Suprapubic skin (tissue), 4 donors: ENCODE data around the gene TARBP1. TPM values are rescaled to one million over a fixed set of nuclear protein-coding genes. Genes with fewer than 3 reads are reported as not detected.

ENCODE experiments used
- DNase-seq, 2 donors: peaks; one replicate each; pipeline ENCODE4 v3.0.0-alpha.2; 2019; ENCODE audit warnings: low spot score in 2 of 2
- H3K27ac ChIP-seq: fragments of 200-600 bp; sonication (generic); one replicate; pipeline ENCODE4 v1.5.1; 2019
- H3K27me3 ChIP-seq: fragments of 200-600 bp; sonication (generic); one replicate; pipeline ENCODE4 v1.5.1; 2019
- H3K36me3 ChIP-seq: fragments of 200-600 bp; sonication (generic); one replicate; pipeline ENCODE4 v1.5.1; 2019
- H3K4me1 ChIP-seq: fragments of 200-600 bp; sonication (generic); one replicate; pipeline ENCODE4 v1.5.1; 2019
- H3K4me3 ChIP-seq: fragments of 200-600 bp; sonication (generic); one replicate; pipeline ENCODE4 v1.5.1; 2019; ENCODE audit warnings: mild to moderate bottlenecking
- H3K9me3 ChIP-seq: fragments of 200-600 bp; sonication (generic); one replicate; pipeline ENCODE4 v1.5.1; 2019
- CTCF ChIP-seq, 2 donors: fragments of 200-600 bp in 1 of 2; fragments of 450-650 bp in 1 of 2; sonication (generic) in 1 of 2; IDR thresholded peaks; one replicate each; pipeline ENCODE4 v1.5.1; 2016 to 2019; ENCODE audit warnings: antibody characterized with exemption in 2 of 2, mild to moderate bottlenecking in 1 of 2, moderate library complexity in 1 of 2
- EP300 ChIP-seq: sonication (generic); formaldehyde crosslinking; IDR thresholded peaks from one replicate; pipeline ENCODE4 v1.6.1; 2017; ENCODE audit warnings: antibody characterized with exemption
- POLR2A ChIP-seq, 2 donors: fragments of 450-650 bp; IDR thresholded peaks; one replicate each; pipeline ENCODE4 v1.6.1; 2017; ENCODE audit warnings: antibody characterized with exemption in 2 of 2, mild to moderate bottlenecking in 2 of 2, moderate library complexity in 2 of 2
- POLR2AphosphoS5 ChIP-seq, 3 donors: sonication (generic); formaldehyde crosslinking; IDR thresholded peaks; one replicate each; pipeline ENCODE4 v1.6.1; 2017; ENCODE audit warnings: antibody characterized with exemption in 3 of 3
- WGBS: methylation state at CpG from one replicate; pipeline ENCODE4 v1.1.5; 2018; 5-methylcytosine and 5-hydroxymethylcytosine counted together
- total RNA-seq, 4 donors: library from RNA; depleted of rRNA; stranded (reverse); fragments of >200 nt; gene quantifications; one replicate each; pipeline ENCODE4 v1.1.0, GENCODE V29; 2016

The TARBP1 gene
- total RNA-seq, 4 donors from 2014 or later = 21.1 to 78.2 (median 23.5) TPM

GRCh38 chr1:234489007-234489697, 10.2 kb upstream of the TARBP1 start:
- H3K4me1 ChIP-seq = peaks cover 17% of the 10 kb centered on the region
- H3K36me3 ChIP-seq = no peaks in the 10 kb centered on the region
- no peaks in the 10 kb centered on the region for H3K9me3 ChIP-seq
- no peak overlapping the region for H3K27ac ChIP-seq
- H3K27me3 ChIP-seq = no peaks in the 10 kb centered on the region
- no peak for DNase-seq
- WGBS = 67% methylated on average over 11 of the region's 11 CpGs
- H3K4me3 ChIP-seq = no peak overlapping the region
- TF ChIP-seq EP300 (no peak), POLR2A (IDR thresholded peaks at IDR 0.05) (no peak), CTCF (IDR thresholded peaks at IDR 0.05) (no peak), POLR2AphosphoS5 (IDR thresholded peaks at IDR 0.05) (no peak)

- 77% methylated on average over 9 of the region's 9 CpGs for WGBS
- no peaks in the 10 kb centered on the region for H3K27me3 ChIP-seq
- no peak for DNase-seq
- H3K4me3 ChIP-seq = no peak overlapping the region
- no peaks in the 10 kb centered on the region for H3K9me3 ChIP-seq
- H3K36me3 ChIP-seq = no peaks in the 10 kb centered on the region
- H3K27ac ChIP-seq = no peak overlapping the region
- H3K4me1 ChIP-seq = peaks cover 17% of the 10 kb centered on the region
- TF ChIP-seq POLR2A (IDR thresholded peaks at IDR 0.05) (no peak), EP300 (no peak), CTCF (IDR thresholded peaks at IDR 0.05) (no peak), POLR2AphosphoS5 (IDR thresholded peaks at IDR 0.05) (no peak)
Measured at GRCh38 chr1:234488054-234489006, 9.4 kb upstream of the TARBP1 start.

- Histone ChIP-seq H3K4me1 (peaks cover 17% of the 10 kb centered on the region), H3K27me3 (no peaks in the 10 kb centered on the region), H3K4me3 (no peak overlapping the region), H3K27ac (peak overlapping the region; percentile 3), H3K36me3 (no peaks in the 10 kb centered on the region), H3K9me3 (no peaks in the 10 kb centered on the region)
- no peak for DNase-seq
- 34% methylated on average over 12 of the region's 12 CpGs for WGBS
- no peak for TF ChIP-seq POLR2A (IDR thresholded peaks at IDR 0.05)
- peak in 1 of 2 donors; percentile 59 for TF ChIP-seq CTCF (IDR thresholded peaks at IDR 0.05)
Measured at GRCh38 chr1:234486858-234487840, 8.2 kb upstream of the TARBP1 start.

- WGBS = 84% methylated on average over 17 of the region's 17 CpGs
- Histone ChIP-seq H3K4me3 (no peak overlapping the region), H3K4me1 (peaks cover 17% of the 10 kb centered on the region), H3K9me3 (no peaks in the 10 kb centered on the region), H3K27ac (no peak overlapping the region), H3K36me3 (no peaks in the 10 kb centered on the region), H3K27me3 (no peaks in the 10 kb centered on the region)
- no peak for DNase-seq
- TF ChIP-seq CTCF (IDR thresholded peaks at IDR 0.05) (no peak), POLR2A (IDR thresholded peaks at IDR 0.05) (no peak), POLR2AphosphoS5 (IDR thresholded peaks at IDR 0.05) (no peak)
Measured at GRCh38 chr1:234484991-234485739, 6.2 kb upstream of the TARBP1 start.
